Occipital lobe (tissue), 2 donors: Measurements from ENCODE around the gene UBE2I. TPM values are rescaled to one million over a fixed set of nuclear protein-coding genes. Genes with fewer than 3 reads are reported as not detected.
"Not testable (repeated sequence)": the region's sequence is repeated elsewhere in the genome, so short reads cannot be mapped to it uniquely, and the experiment has no call there.

Source experiments
- DNase-seq: peaks from one replicate; lab custom pipeline; 2025; lab: John Stamatoyannopoulos, UW
- total RNA-seq: library from RNA; depleted of rRNA; stranded (reverse); fragments of >200 nt; gene quantifications from one replicate; pipeline ENCODE4 v1.2.3, GENCODE V29; 2014

UBE2I gene
- total RNA-seq, 1 donor from 2014 or later = 42.7 TPM

DNA sequence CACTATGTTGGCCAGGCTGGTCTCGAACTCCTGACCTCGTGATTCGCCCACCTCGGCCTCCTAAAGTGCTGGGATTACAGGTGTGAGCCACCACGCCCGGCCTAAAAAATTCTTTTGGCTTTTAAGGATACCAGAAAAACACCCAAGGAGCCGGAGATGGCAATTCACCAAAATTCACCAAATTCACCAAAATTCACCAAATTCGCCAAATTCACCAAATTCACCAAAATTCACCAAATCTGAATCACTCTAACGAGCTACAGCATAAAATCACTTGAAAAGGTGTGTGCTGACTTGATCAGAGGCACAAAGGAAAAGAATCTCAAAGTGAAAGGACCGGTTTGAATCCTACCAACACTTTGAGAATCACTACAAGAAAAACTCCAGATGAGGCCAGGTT, 19.5 kb downstream of the UBE2I start:
- not testable (repeated sequence) for DNase-seq

DNA sequence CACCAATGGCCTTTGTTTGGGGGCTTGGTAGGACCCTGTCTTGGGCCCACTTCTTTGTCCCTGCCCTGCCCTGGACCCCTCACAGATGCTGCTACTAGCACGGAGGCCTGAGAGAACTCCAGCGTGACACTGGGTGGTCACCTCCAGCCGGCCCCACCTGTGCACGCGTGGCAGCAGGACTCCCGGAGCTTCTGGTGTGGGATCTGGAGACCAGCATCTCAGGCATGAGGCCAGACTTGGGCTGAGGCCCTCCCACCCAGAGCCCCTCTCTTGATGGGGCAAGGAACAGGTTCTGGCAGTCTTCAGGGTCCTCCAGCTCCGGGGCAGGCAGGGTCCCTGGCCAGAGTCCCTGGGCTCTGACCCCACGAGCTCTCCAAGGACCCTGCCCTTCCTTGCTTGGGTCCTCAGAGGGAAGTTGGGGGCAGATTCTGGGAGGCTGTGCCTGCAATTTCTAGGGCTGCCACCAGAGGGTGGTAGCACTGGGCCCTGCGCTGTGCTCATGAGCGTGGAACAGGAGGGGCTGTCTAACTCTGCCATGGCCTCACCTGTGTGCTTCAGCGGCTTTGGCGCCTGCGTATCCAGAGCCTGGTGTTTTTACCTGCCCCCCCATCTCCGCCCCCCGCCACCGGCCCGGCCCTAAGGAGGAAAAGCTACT, 21.0 kb downstream of the UBE2I start:
- no peak for DNase-seq

DNA sequence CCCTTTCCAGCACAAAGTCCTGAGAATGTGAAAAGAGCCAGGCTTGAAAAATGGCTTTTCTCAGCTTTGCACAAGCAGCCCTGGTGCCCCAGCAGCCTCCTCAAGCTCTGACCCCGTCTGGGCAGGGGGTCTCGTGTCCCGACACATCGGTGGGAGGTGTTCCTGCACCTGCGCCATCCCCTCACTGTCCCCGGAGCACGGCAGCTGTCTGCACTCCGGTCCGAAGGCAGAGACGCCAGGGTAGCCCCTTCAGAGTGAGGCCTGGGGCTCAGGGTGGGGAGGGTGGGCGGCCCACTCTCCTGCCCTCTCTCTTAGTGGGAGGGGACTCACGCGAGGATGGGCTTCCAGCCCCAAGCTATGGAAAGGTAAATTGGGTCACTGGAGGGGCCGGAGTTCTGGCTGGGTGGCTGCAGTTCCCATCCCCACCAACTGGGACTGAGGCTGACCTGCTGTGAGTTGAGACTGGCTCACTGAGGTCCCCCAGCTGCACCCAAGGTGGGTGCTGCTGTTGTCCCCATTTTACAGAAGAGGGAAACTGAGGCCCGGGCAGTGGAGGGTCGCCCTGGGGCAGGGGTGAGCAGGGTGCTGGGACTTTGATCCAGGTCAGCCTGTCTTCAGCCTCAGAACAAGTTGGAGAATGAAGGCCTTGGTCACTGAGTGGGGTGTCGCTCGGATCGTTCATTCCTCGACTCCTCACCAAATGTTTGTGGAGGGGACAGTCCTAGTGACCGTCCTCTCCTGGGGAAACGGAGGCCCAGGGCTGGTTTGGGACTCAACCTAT, 21.7 kb downstream of the UBE2I start:
- no peak for DNase-seq

DNA sequence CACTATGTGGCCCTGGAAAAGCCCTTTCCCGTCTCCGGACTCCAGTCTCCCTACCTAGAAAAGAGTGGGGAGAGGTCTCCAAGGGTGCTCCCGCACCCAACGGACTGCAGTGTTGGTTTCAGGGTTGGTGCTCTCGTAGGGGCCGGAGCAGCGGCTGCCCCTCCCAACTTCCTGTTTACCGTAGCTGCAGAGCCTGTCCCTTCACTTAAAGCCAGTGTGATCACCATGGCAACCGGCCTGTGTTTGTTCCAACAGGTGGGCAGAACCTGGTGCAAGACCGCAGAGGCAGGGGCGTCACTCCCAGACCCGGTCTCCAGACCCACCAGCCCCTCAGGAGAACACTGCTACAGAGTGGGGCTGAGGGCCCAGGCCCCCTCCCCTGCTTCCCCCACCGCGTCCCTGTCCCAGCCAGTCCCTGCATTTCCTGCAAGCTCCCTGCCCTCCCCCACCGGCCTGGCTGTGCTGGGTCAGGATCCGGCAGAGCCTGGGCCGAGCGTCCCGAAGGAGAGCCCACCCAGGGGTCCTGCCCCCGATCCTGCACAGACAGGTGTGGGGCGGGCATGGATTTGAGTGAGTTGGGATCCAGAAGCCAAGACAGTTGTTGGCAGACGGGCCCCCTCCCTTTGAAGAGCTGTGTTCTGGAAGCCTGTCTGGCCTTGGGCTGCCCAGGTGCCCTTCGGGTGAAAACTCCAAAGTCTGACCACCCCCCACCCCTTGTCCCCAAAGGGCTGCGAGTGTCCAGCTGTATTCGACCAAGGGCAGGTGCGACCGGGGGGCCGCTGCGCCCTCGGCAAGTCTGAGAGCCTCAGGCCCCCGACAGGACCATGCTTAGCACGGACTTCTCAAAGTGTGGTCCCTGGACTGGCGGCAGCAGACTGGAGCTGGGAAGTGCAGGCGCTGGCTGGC, 22.5 kb downstream of the UBE2I start:
- DNase-seq = peak; percentile 38

DNA sequence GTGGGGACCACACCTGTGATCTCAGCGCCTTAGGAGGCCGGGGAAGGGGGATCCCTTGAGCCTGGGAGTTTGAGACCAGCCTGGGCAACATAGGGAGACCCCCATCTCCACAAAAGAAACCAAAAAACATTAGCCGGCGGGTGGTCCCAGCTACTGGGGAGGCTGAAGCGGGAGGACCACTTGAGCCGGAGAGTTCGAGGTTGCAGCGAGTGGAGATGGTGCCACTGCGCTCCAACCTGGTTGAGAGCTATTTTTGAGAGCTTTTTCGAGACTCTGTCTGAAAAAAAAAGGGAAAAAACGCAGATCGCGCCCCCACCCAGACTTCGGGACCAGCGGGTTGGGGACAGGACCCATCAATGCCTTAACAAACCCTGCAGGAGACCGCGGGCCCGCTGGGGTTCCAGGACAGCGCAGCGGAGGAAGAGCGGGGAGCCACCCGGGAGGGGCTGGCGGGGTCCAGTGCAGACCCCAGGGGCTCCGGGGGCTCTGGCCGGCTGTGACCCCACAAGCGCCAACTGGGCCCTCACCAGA, 23.2 kb downstream of the UBE2I start:
- DNase-seq = no peak

- no peak for DNase-seq
Observed at GRCh38 chr16:1333149-1333812, 23.8 kb downstream of the UBE2I start, which contains the start of gene BAIAP3. Gene BAIAP3 (plus strand): TSS chr16:1333645. CDS start chr16:1338550, 4,905 bp downstream.

DNA sequence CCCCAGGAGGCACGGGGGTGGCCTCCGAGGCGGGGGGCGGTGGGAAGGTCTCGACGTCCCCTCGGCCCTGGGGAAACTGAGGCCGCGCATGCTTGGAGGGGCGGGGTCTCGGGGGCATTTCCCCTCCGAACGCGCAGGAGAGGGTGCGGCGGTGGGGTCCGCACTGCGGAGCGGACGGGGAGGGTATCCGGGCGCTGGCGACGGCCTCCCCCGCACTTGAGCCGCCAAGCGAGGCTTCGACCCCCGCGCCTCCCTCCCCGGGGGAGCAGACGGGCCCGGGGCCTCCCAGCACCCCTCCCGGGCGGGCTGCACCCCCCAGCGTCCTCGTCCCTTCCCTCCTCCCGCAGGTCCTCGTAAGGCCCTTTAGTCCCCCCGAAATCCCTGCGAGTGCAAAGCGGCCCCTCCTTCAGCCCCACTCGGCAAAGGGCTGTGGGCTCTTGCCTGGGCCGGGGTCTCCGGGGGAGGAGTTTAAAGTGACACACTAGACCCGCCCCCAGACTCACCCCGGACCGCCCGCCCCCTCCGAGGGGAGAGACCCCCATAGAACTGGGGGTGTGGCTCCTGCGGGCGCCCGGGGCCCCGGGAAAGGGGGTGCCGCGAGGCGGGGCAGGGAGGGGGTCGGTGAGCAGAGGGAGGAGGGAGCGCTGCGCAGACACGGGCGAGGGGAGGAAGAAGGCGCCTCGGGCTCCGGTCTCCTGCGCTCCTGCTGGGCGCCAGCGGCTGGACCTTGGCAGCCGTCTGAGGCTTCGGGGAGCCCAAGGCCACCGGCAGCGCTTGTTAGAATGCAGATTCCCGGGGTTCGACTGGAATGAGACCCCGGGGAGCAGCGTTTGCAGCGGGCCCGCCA, 24.6 kb downstream of the UBE2I start:
- DNase-seq = no peak

DNA sequence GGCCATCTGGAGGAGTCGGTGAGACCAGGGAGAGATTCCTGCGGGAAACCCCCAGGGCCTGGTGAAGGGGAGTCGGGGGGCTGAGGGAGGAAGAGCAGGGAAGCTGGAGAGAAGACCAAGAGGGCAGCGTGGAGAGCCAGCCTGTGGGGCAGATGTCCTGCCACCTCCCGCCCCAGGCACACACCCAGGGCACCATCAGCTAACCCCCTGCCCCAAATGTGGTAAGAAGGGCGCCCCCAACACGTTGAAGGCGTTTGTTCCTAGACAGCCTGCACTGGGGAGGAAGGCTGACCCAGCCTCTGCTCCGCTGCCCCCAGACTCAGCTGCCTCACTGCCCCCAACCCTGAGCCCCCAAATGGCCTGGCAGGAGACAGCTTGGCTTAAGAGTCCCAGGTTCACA, 25.3 kb downstream of the UBE2I start:
- DNase-seq = no peak

DNA sequence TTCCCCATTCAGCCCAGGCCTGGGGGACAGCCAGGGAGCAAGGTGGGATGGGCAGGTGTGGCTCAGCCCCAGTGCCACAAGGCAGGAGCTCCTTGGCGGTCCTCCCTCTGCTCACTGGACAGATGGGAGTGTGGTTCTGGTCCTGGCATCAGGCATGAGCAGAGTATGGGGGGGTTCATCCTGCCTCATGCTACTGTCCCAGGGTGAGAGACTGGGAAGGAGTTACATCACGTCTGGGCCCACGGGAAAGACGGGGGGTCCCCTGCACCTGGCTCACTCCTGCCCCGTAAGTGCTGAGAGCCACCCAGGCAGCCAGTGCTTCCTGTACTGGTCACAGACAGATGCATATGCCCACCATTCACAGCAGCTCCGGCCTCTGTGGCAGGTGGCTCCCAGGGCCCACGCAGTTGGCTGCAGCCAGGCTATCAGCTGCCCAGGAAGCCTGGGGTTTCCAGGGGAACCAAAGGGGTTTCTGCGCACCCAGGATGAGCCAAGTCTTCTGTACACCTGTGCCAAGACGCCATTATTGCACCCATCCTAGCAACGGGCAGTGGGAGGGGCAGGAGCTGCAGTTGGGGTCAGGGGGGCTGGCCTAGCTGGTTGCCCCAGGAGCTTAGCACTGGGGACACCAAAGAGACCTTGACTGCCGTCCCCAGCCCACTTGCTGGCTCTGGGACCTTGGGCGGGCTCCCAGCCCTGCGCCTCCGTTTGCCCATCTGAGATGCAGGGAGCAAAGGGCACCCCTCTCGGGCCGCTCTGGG, 26.0 kb downstream of the UBE2I start:
- DNase-seq = no peak

- no peak for DNase-seq
Observed at GRCh38 chr16:1335996-1336395, 26.6 kb downstream of the UBE2I start.

GRCh38 chr16:1336619-1337018, 27.2 kb downstream of the UBE2I start:
- DNase-seq = no peak

DNA sequence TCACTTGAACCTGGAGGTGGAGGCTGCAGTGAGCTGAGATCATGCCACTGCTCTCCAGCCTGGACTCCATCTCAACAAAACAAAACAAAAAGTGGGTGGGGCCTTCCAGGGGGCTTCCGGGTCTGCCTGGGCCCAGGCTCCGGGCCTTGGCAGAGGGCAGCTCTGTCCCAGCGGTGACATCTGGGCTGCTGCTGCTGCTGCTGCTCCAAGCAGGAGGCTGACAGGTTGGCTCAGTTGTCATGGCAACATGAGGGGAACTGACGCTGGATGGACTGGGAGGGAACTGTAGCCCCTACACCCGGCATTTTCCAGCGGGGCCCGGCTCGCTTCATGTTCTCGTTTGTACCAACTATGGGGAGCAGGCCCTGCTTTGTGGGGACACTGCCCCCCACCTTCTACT, 28.1 kb downstream of the UBE2I start:
- no peak for DNase-seq

GRCh38 chr16:1338119-1338730, 28.8 kb downstream of the UBE2I start:
- DNase-seq = no peak

GRCh38 chr16:1338855-1339675, 29.6 kb downstream of the UBE2I start:
- no peak for DNase-seq

DNA sequence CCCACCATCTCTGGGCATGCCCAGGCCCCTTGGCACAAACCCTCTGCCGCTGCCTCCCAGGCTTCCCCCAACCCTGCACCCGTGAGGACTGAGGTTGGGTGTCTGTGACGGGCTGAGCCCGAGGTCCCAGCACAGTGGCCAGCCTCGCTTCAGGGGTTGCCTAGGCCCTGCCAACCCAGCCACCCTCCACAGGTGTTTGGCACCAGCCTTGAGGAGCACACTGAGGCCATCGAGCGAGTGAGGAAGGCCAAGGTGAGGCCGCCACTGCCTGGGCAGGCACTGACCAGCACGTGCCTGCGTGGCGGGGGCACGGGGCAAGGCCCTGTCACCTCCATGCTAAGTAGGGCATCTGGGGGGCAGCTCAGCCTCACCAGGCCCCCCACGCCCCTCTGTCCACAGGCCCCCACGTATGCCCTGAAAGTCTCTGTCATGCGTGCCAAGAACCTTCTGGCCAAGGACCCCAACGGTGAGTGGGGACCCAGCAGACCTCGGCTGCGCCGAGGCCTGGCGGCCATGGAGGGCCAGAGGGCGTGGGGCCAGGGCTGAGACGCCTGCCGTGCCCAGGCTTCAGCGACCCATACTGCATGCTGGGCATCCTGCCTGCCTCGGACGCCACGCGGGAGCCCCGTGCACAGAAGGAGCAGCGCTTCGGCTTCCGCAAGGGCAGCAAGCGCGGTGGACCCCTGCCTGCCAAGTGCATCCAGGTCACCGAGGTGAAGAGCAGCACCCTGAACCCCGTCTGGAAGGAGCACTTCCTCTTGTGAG, 31.5 kb downstream of the UBE2I start:
- no peak for DNase-seq

DNA sequence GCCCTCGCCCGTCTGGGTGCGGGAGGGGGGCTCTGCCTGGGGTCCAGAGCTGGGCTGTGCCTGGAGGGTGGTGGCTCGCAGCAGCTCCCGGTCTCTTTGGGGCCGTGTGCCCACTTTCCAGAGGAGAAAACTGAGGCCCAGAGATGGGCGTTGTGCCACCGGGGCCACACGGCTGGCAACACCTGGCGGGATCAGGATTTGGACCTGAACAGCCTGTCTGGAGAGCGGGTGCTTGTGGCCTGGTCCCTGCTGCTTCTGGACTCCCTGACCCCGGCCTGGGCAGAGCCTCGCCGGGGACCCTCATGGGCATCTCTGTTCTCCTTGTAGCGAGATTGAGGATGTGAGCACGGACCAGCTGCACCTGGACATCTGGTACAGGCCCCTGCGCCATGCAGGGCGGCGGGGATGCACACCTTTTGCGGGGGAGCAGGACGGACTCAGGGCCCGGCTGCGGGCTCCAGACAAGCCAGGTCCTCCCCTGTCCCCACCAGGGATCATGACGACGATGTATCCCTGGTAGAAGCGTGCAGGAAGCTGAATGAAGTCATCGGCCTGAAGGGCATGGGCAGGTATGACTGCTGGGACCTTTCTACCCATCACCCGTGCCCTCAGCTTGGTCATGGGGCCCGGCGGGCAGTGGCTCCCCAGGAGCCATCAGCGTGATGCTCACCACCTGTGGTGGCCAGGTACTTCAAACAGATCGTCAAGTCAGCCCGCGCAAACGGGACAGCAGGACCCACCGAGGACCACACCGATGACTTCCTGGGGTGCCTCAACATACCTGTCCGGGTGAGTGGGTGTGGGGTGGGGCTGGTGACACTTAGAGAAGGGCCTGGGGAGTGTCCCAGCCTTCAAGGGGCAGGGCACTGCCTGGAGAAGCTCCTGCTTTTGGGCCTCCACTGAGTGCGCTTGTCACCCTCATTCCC, 32.3 kb downstream of the UBE2I start:
- DNase-seq = no peak
